Natural killer cell (primary cell): Measurements from ENCODE around the gene HSD3B7. TPM values are rescaled to one million over a fixed set of nuclear protein-coding genes. Genes with fewer than 3 reads are reported as not detected.

Experiments
- ATAC-seq, 3 donors: fragments of 150-1000 bp in 2 of 3; fragments of 200-7000 bp in 1 of 3; cut with Tn5 transposase; 1 replicate in 1 of 3; 2 replicates in 2 of 3; pipeline ENCODE4 v1.10.0; 2021; ENCODE audit warnings: mild to moderate bottlenecking in 2 of 3, moderate library complexity in 2 of 3
- DNase-seq, 2 donors: peaks; one replicate each; pipeline versions ENCODE4 v3.0.0 to v3.0.0-alpha.2; 2013 to 2021; ENCODE audit warnings: mixed read lengths in 1 of 2
- H3K27ac ChIP-seq: one replicate; pipeline ENCODE4 v1.5.1; 2013; ENCODE audit warnings: mild to moderate bottlenecking, low read length
- H3K27me3 ChIP-seq: one replicate; pipeline ENCODE4 v1.6.1; 2013; ENCODE audit warnings: low read length; ENCODE audit not compliant: control insufficient read depth, insufficient read depth
- H3K36me3 ChIP-seq: one replicate; pipeline ENCODE4 v1.6.1; 2013; ENCODE audit warnings: low read length; ENCODE audit not compliant: control insufficient read depth, insufficient read depth
- H3K4me1 ChIP-seq: one replicate; pipeline ENCODE4 v1.6.1; 2013; ENCODE audit warnings: low read length; ENCODE audit not compliant: control insufficient read depth, insufficient read depth
- H3K4me3 ChIP-seq: one replicate; pipeline ENCODE4 v1.5.1; 2013; ENCODE audit warnings: low read length
- H3K9me3 ChIP-seq: one replicate; pipeline ENCODE4 v1.6.1; 2013; ENCODE audit warnings: low read length; ENCODE audit not compliant: control insufficient read depth, insufficient read depth
- H3K27ac Mint-ChIP-seq, 2 donors: one replicate each; pipeline ENCODE4 v1.8.0; 2022; ENCODE audit warnings: mild to moderate bottlenecking in 2 of 2, mixed read lengths in 2 of 2, moderate library complexity in 1 of 2
- H3K27me3 Mint-ChIP-seq, 2 donors: one replicate each; pipeline ENCODE4 v1.8.0; 2022; ENCODE audit warnings: low read depth in 2 of 2, mixed read lengths in 2 of 2
- H3K36me3 Mint-ChIP-seq: one replicate; pipeline ENCODE4 v1.8.0; 2022; ENCODE audit warnings: mixed read lengths
- H3K4me1 Mint-ChIP-seq, 2 donors: one replicate each; pipeline ENCODE4 v1.8.0; 2022; ENCODE audit warnings: mixed read lengths in 2 of 2
- H3K4me3 Mint-ChIP-seq: one replicate; pipeline ENCODE4 v1.8.0; 2022; ENCODE audit warnings: mild to moderate bottlenecking, moderate library complexity, mixed read lengths
- H3K9me3 Mint-ChIP-seq, 2 donors: one replicate each; pipeline ENCODE4 v1.8.0; 2022; ENCODE audit warnings: mixed read lengths in 2 of 2
- WGBS: methylation state at CpG from one replicate; pipeline ENCODE4 v1.1.7; 2013; ENCODE audit warnings: missing lambda C conversion rate; ENCODE audit not compliant: insufficient coverage; 5-methylcytosine and 5-hydroxymethylcytosine counted together
- intact Hi-C: fragments of 100-400 bp; cut with micrococcal nuclease; formaldehyde crosslinking; loops from one replicate; pipeline ENCODE4 v1.14.2; 2022
- total RNA-seq, 4 donors: library from RNA; stranded (reverse); fragments of 120-200 nt in 1 of 4; gene quantifications; one replicate each; pipeline versions ENCODE4 v1.2.3 to v1.2.4, GENCODE V29; 2013 to 2022
- TF ChIP-seq, protein P1 (sequence below): fragments of 200-600 bp; IDR thresholded peaks from one replicate; pipeline ENCODE4 v1.8.0; 2022; ENCODE audit warnings: antibody characterized with exemption

Gene HSD3B7
- total RNA-seq, 3 donors from 2014 or later (not counting 1 experiment from before 2014, with no cell fraction given): 0.26 to 2.1 (median 0.39) TPM

- peak; percentile 96 to 98 (median 97) for ATAC-seq
- DNase-seq: peak; percentile 47 to 87
- no peaks in the 10 kb centered on the region for H3K9me3 Mint-ChIP-seq
- peaks cover 13% of the 10 kb centered on the region for H3K4me1 ChIP-seq
- no peaks in the 10 kb centered on the region for H3K36me3 ChIP-seq
- TF ChIP-seq, protein P1, sequence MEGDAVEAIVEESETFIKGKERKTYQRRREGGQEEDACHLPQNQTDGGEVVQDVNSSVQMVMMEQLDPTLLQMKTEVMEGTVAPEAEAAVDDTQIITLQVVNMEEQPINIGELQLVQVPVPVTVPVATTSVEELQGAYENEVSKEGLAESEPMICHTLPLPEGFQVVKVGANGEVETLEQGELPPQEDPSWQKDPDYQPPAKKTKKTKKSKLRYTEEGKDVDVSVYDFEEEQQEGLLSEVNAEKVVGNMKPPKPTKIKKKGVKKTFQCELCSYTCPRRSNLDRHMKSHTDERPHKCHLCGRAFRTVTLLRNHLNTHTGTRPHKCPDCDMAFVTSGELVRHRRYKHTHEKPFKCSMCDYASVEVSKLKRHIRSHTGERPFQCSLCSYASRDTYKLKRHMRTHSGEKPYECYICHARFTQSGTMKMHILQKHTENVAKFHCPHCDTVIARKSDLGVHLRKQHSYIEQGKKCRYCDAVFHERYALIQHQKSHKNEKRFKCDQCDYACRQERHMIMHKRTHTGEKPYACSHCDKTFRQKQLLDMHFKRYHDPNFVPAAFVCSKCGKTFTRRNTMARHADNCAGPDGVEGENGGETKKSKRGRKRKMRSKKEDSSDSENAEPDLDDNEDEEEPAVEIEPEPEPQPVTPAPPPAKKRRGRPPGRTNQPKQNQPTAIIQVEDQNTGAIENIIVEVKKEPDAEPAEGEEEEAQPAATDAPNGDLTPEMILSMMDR: no peak
- H3K4me1 Mint-ChIP-seq: peaks cover 0 to 10% of the 10 kb centered on the region in 2 donors
- H3K4me3 Mint-ChIP-seq: peak overlapping the region; percentile 61
- H3K27me3 Mint-ChIP-seq: peaks cover 0 to 9% of the 10 kb centered on the region in 2 donors
- no peak overlapping the region for H3K27ac Mint-ChIP-seq
- H3K27ac ChIP-seq: peak overlapping the region; percentile 30
- intact Hi-C loops: no loop called here
- no peaks in the 10 kb centered on the region for H3K36me3 Mint-ChIP-seq
- 4% methylated on average over 60 of the region's 60 CpGs for WGBS
- H3K27me3 ChIP-seq: no peaks in the 10 kb centered on the region
- H3K9me3 ChIP-seq: no peaks in the 10 kb centered on the region
- peak overlapping the region; percentile 38 for H3K4me3 ChIP-seq
Observed at GRCh38 chr16:30996985-30997724, 12.1 kb downstream of the HSD3B7 start.

DNA sequence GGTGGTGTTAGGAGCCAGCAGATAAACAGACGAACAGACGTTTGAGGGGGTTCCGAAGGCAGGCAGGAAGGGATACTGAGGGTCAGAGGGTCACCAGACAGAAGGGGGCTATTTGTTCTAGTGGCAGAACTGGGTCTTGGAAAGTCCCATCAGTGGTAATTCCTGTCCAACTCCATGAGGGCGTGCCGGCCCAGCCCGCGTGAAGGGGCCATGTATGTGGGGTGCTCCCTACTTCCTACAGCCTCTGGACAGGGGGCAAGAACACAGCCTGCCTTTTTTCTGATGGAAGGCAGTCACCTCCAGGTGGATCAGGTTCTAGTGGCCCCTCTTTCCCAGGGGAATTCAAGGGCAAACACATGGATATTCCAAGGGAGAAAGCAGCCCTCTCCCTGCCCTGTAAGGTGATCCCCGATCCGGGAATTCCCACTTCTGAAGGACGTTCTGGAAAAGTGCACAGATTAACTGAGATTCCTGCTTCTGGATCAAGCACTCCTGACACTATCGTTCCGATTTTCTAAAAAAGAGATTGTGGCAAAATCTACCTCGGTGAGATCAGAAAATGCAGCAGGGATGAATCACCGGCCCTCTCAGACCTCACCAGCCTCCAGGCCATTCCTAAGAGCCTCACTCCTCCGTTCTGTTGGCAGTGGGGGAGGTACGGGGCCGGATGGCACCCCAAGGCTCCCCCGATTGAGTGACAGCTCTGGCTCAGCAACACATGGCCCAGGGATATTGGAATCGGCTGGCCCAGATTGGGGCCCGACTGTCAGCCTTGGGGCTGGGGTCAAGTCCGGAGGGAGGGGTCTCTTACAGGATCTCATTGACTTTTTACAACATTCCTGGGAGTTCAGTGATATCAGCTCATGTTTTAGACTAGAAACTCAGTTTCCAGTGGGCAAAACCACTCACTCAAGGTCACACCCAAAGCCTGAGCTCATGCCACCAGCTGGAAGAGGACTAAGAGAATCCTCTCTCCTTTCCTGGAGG is 13.0 kb downstream of the HSD3B7 start:
- no peaks in the 10 kb centered on the region for H3K36me3 ChIP-seq
- no peak for DNase-seq
- no peaks in the 10 kb centered on the region for H3K27me3 ChIP-seq
- 88% methylated on average over 21 of the region's 21 CpGs for WGBS
- Mint-ChIP-seq H3K27me3 (peaks cover 0 to 6% of the 10 kb centered on the region in 2 donors), H3K9me3 (no peaks in the 10 kb centered on the region), H3K27ac (no peak overlapping the region), H3K36me3 (no peaks in the 10 kb centered on the region), H3K4me1 (peaks cover 0 to 7% of the 10 kb centered on the region in 2 donors), H3K4me3 (peak overlapping the region; percentile 35)
- H3K4me3 ChIP-seq: no peak overlapping the region
- H3K27ac ChIP-seq: no peak overlapping the region
- no peak for ATAC-seq
- H3K9me3 ChIP-seq: no peaks in the 10 kb centered on the region
- intact Hi-C loops: no loop called here
- H3K4me1 ChIP-seq: peaks cover 13% of the 10 kb centered on the region
- TF ChIP-seq, protein P1: no peak

- 84% methylated on average over 6 of the region's 6 CpGs for WGBS
- no peak overlapping the region for H3K27ac ChIP-seq
- H3K4me1 ChIP-seq: peaks cover 13% of the 10 kb centered on the region
- no peaks in the 10 kb centered on the region for H3K9me3 ChIP-seq
- no peak for ATAC-seq
- Mint-ChIP-seq H3K27ac (no peak overlapping the region), H3K36me3 (no peaks in the 10 kb centered on the region), H3K4me3 (no peak overlapping the region), H3K27me3 (peaks cover 0 to 9% of the 10 kb centered on the region in 2 donors), H3K9me3 (no peaks in the 10 kb centered on the region), H3K4me1 (peaks cover 0 to 4% of the 10 kb centered on the region in 2 donors)
- TF ChIP-seq, protein P1: no peak
- DNase-seq: no peak
- no peak overlapping the region for H3K4me3 ChIP-seq
- no peaks in the 10 kb centered on the region for H3K27me3 ChIP-seq
- intact Hi-C loops: no loop called here
- no peaks in the 10 kb centered on the region for H3K36me3 ChIP-seq
Observed at GRCh38 chr16:30998852-30999761, 14.1 kb downstream of the HSD3B7 start.
